AG10803 (cell line): ENCODE data around the gene NLRP8.

ENCODE experiments used
- DNase-seq: peaks from one replicate; pipeline ENCODE4 v3.0.0; 2010; ENCODE audit warnings: low read depth
- H3K4me3 ChIP-seq: 2 replicates; pipeline ENCODE4 v1.5.1; 2011; ENCODE audit warnings: mild to moderate bottlenecking, low read length, control low read depth
- TF ChIP-seq, protein P1 (sequence below): conservative IDR thresholded peaks from 2 replicates; pipeline ENCODE4 v1.5.1; 2011; ENCODE audit warnings: mild to moderate bottlenecking, low read length, control low read depth, inconsistent platforms

NLRP8 gene

DNA sequence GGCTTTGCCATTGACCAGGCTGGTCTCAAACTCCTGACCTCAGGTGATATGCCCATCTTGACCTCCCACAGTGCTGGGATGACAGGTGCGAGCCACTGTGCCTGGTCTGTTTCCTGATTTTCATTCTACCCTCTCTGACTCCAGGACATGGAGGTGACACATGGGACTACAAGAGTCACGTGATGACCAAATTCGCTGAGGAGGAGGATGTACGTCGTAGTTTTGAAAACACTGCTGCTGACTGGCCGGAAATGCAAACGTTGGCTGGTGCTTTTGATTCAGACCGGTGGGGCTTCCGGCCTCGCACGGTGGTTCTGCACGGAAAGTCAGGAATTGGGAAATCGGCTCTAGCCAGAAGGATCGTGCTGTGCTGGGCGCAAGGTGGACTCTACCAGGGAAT, 79.1 kb downstream of the NLRP8 start:
- no peak overlapping the region for H3K4me3 ChIP-seq
- DNase-seq: no peak
- TF ChIP-seq, protein P1, sequence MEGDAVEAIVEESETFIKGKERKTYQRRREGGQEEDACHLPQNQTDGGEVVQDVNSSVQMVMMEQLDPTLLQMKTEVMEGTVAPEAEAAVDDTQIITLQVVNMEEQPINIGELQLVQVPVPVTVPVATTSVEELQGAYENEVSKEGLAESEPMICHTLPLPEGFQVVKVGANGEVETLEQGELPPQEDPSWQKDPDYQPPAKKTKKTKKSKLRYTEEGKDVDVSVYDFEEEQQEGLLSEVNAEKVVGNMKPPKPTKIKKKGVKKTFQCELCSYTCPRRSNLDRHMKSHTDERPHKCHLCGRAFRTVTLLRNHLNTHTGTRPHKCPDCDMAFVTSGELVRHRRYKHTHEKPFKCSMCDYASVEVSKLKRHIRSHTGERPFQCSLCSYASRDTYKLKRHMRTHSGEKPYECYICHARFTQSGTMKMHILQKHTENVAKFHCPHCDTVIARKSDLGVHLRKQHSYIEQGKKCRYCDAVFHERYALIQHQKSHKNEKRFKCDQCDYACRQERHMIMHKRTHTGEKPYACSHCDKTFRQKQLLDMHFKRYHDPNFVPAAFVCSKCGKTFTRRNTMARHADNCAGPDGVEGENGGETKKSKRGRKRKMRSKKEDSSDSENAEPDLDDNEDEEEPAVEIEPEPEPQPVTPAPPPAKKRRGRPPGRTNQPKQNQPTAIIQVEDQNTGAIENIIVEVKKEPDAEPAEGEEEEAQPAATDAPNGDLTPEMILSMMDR: no peak
